A549 (cell line): ENCODE results near the gene PPFIA4.

Experiments used
- CHD4 ChIP-seq: fragments of 200-600 bp; sonication (generic); IDR thresholded peaks from 2 replicates; pipeline ENCODE4 v1.6.1; 2016; ENCODE audit warnings: antibody characterized with exemption, mild to moderate bottlenecking, borderline replicate concordance
- CTCF ChIP-seq: fragments of >200 bp; sonication (Bioruptor Twin); formaldehyde crosslinking; IDR thresholded peaks from 3 replicates; pipeline ENCODE4 v1.5.1; 2016
- EP300 ChIP-seq, 2 experiments: fragments of >200 bp; sonication (Bioruptor Twin); formaldehyde crosslinking; IDR thresholded peaks; 2 replicates in 1 of 2; 3 replicates in 1 of 2; pipeline ENCODE4 v1.6.1; 2016 to 2017
- HMGXB4 ChIP-seq: fragments of 250-450 bp; sonication (Bioruptor Pico); IDR thresholded peaks from 2 replicates; pipeline ENCODE4 v1.5.0; 2021; ENCODE audit warnings: mild to moderate bottlenecking, moderate library complexity, borderline replicate concordance
- MAX ChIP-seq: IDR thresholded peaks from 2 replicates; pipeline ENCODE4 v1.6.1; 2012
- POLR2AphosphoS2 ChIP-seq: conservative IDR thresholded peaks from 2 replicates; pipeline ENCODE4 v1.6.1; 2012; ENCODE audit warnings: low read length, improper control_type of control experiment, inconsistent platforms
- REST ChIP-seq: fragments of 200-600 bp; sonication (generic); IDR thresholded peaks from 2 replicates; pipeline ENCODE4 v1.6.1; 2016; ENCODE audit warnings: antibody characterized with exemption, mild to moderate bottlenecking, moderate library complexity
- RFX5 ChIP-seq: fragments of 450-650 bp; IDR thresholded peaks from 2 replicates; pipeline ENCODE4 v1.7.1; 2014; ENCODE audit warnings: antibody characterized with exemption, mild to moderate bottlenecking, moderate library complexity

- TF ChIP-seq POLR2AphosphoS2 (no peak), CTCF (no peak), REST (no peak), MAX (no peak), RFX5 (no peak), HMGXB4 (no peak), CHD4 (no peak), EP300 (IDR thresholded peaks at IDR 0.05) (no peak)
These were observed 33.8 kb downstream of the PPFIA4 start for GRCh38 chr1:203060115-203060514.
